B cell (primary cell): ENCODE results near the gene KDM7A. TPM values are rescaled to one million over a fixed set of nuclear protein-coding genes. Genes with fewer than 3 reads are reported as not detected.

Source experiments
- ATAC-seq: fragments of 200-7000 bp; cut with Tn5 transposase; one replicate; pipeline ENCODE4 v1.10.0; 2021; ENCODE audit warnings: low read depth, mild to moderate bottlenecking, moderate number of reproducible peaks, moderate library complexity
- CTCF ChIA-PET: fragments of 350-600 bp; sonication (Branson Sonifier 250); formaldehyde crosslinking; loops from one replicate; lab custom pipeline; 2021; ENCODE audit warnings: antibody characterized with exemption, inconsistent platforms; lab: Charles Lee
- POLR2A ChIA-PET: fragments of 350-600 bp; sonication (Branson Sonifier 250); formaldehyde crosslinking; loops from one replicate; lab custom pipeline; 2021; ENCODE audit warnings: antibody characterized with exemption; lab: Charles Lee
- DNase-seq: peaks from one replicate; pipeline ENCODE4 v3.0.0; 2013
- H2AFZ ChIP-seq: 2 replicates; pipeline ENCODE4 v1.6.1; 2012; ENCODE audit warnings: mild to moderate bottlenecking, low read depth, low read length; ENCODE audit not compliant: insufficient read depth, poor library complexity, severe bottlenecking
- H3K27ac ChIP-seq, 2 donors: 1 replicate in 1 of 2; 2 replicates in 1 of 2; pipeline ENCODE4 v1.5.1; 2012 to 2013; ENCODE audit warnings: low read length in 2 of 2, mild to moderate bottlenecking in 2 of 2, moderate library complexity in 1 of 2
- H3K27me3 ChIP-seq, 4 experiments: fragments of 200-600 bp in 1 of 4; sonication (generic) in 1 of 4; replicated peaks in 1 of 4; 1 replicate in 2 of 4; 2 replicates in 2 of 4; pipeline versions ENCODE4 v1.6.1 to v1.7.0; 2013 to 2016; ENCODE audit warnings: low read length in 3 of 4, mild to moderate bottlenecking in 2 of 4, mixed read lengths in 1 of 4, moderate library complexity in 1 of 4; ENCODE audit not compliant: insufficient read depth in 4 of 4, control insufficient read depth in 3 of 4; ENCODE audit errors: control extremely low read depth in 1 of 4
- H3K36me3 ChIP-seq, 2 experiments: replicated peaks in 1 of 2; 1 replicate in 1 of 2; 2 replicates in 1 of 2; pipeline versions ENCODE4 v1.6.1 to v1.7.1; 2013; ENCODE audit warnings: low read length in 1 of 2; ENCODE audit not compliant: insufficient read depth in 2 of 2, control insufficient read depth in 1 of 2; ENCODE audit errors: control extremely low read depth in 1 of 2, extremely low read depth in 1 of 2
- H3K4me1 ChIP-seq, 2 donors: fragments of 200-600 bp in 1 of 2; sonication (generic) in 1 of 2; 1 replicate in 1 of 2; 2 replicates in 1 of 2; pipeline versions ENCODE4 v1.5.1 to v1.6.1; 2013 to 2017; ENCODE audit warnings: low read length in 2 of 2; ENCODE audit not compliant: control insufficient read depth in 2 of 2, insufficient read depth in 2 of 2
- H3K4me2 ChIP-seq: replicated peaks from 2 replicates; pipeline ENCODE3; 2012; ENCODE audit warnings: mild to moderate bottlenecking, low read depth, low read length; ENCODE audit not compliant: poor library complexity, severe bottlenecking
- H3K4me3 ChIP-seq, 5 experiments: fragments of 200-600 bp in 1 of 5; sonication (generic) in 1 of 5; 1 replicate in 3 of 5; 2 replicates in 2 of 5; pipeline versions ENCODE4 v1.5.1 to v1.7.0; 2011 to 2016; ENCODE audit warnings: low read length in 4 of 5, mild to moderate bottlenecking in 4 of 5, low read depth in 2 of 5, control low read depth in 1 of 5, moderate library complexity in 1 of 5; ENCODE audit not compliant: insufficient read depth in 1 of 5; ENCODE audit errors: control extremely low read depth in 1 of 5, extremely low read depth in 1 of 5
- H3K79me2 ChIP-seq: fragments of 200-600 bp; sonication (generic); one replicate; pipeline ENCODE4 v1.6.0; 2016; ENCODE audit warnings: low read length; ENCODE audit not compliant: control insufficient read depth, insufficient read depth
- H3K9ac ChIP-seq: fragments of 200-600 bp; sonication (generic); 2 replicates; pipeline ENCODE4 v1.6.1; 2017; ENCODE audit warnings: mild to moderate bottlenecking, low read length, moderate library complexity
- H3K9me3 ChIP-seq, 3 donors: one replicate each; pipeline versions ENCODE4 v1.6.1 to v1.7.1; 2013; ENCODE audit warnings: low read length in 2 of 3; ENCODE audit not compliant: control insufficient read depth in 2 of 3, insufficient read depth in 1 of 3; ENCODE audit errors: control extremely low read depth in 1 of 3
- H4K20me1 ChIP-seq: 2 replicates; pipeline ENCODE4 v1.6.0; 2012; ENCODE audit warnings: mild to moderate bottlenecking, low read length; ENCODE audit not compliant: insufficient read depth, control insufficient read depth, poor library complexity, severe bottlenecking
- H3K27ac Mint-ChIP-seq: one replicate; pipeline ENCODE4 v1.8.0; 2021; ENCODE audit warnings: mixed read lengths
- H3K27me3 Mint-ChIP-seq: one replicate; pipeline ENCODE4 v1.8.0; 2021; ENCODE audit warnings: mixed read lengths
- H3K4me1 Mint-ChIP-seq: one replicate; pipeline ENCODE4 v1.8.0; 2021; ENCODE audit warnings: mixed read lengths
- H3K4me3 Mint-ChIP-seq: one replicate; pipeline ENCODE4 v1.8.0; 2021; ENCODE audit warnings: mixed read lengths
- H3K9me3 Mint-ChIP-seq: one replicate; pipeline ENCODE4 v1.8.0; 2022; ENCODE audit warnings: mixed read lengths; ENCODE audit not compliant: insufficient read depth
- CTCF ChIP-seq: fragments of 200-600 bp; IDR thresholded peaks from one replicate; pipeline ENCODE4 v1.8.0; 2022; ENCODE audit warnings: antibody characterized with exemption, mild to moderate bottlenecking
- EZH2 ChIP-seq: IDR thresholded peaks from 2 replicates; pipeline ENCODE4 v1.6.1; 2012; ENCODE audit warnings: borderline replicate concordance, low read depth, mild to moderate bottlenecking, moderate library complexity, low read length; ENCODE audit not compliant: insufficient read depth, poor library complexity, severe bottlenecking
- WGBS: methylation state at CpG from one replicate; pipeline ENCODE4 v1.1.5; 2013; ENCODE audit warnings: missing lambda C conversion rate; ENCODE audit not compliant: insufficient coverage; 5-methylcytosine and 5-hydroxymethylcytosine counted together
- intact Hi-C: fragments of 100-400 bp; cut with micrococcal nuclease; formaldehyde crosslinking; loops from one replicate; pipeline ENCODE4 v1.10.0; 2022
- polyA plus RNA-seq: library from polyadenylated mRNA; depleted of rRNA; stranded (reverse); fragments of >200 nt; gene quantifications from 2 replicates; pipeline ENCODE4 v1.2.3, GENCODE V29; 2012
- total RNA-seq, 2 donors: library from RNA; stranded (reverse); fragments of 120-200 nt in 1 of 2; gene quantifications; 1 replicate in 1 of 2; 2 replicates in 1 of 2; pipeline versions ENCODE4 v1.2.3 to v1.2.4, GENCODE V29; 2013 to 2022

The KDM7A gene
- total and polyA plus RNA-seq, 2 donors (not counting 1 experiment from before 2014, with no cell fraction given), result 16.1 to 50.8 TPM

DNA sequence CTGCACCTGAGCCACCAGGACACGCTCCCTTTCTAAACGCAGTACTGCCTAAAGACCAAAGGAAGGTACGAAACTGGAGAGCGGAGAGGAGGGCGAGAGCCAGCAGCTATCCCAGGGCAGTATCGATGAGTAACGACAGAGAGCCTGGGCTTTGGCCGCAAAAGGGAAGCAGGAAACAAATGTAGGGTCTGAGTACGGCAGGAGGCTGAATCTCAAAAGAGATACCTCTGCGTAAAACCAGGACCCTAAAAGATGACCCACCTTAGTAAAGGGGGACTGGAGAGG is 134.5 kb downstream of the KDM7A start:
- Mint-ChIP-seq H3K4me3 (no peak overlapping the region), H3K27ac (no peak overlapping the region), H3K9me3 (no peaks in the 10 kb centered on the region), H3K27me3 (no peaks in the 10 kb centered on the region), H3K4me1 (no peaks in the 10 kb centered on the region)
- H3K4me2 ChIP-seq, result no peak overlapping the region
- H3K27me3 ChIP-seq, result no peaks in the 10 kb centered on the region
- WGBS, result 89% methylated on average over 10 of the region's 10 CpGs
- DNase-seq (no peak), ATAC-seq (no peak)
- H3K79me2 ChIP-seq, result peaks cover 41% of the 10 kb centered on the region
- H3K27ac ChIP-seq, result no peak overlapping the region
- H3K36me3 ChIP-seq, result peaks cover 2 to 85% of the 10 kb centered on the region in 2 experiments
- no peak overlapping the region for H3K4me3 ChIP-seq
- H3K9ac ChIP-seq, result no peak overlapping the region
- peaks cover 55% of the 10 kb centered on the region for H4K20me1 ChIP-seq
- intact Hi-C loops, result no loop called here
- ChIA-PET CTCF (no interaction called here), POLR2A (no interaction called here)
- H3K4me1 ChIP-seq, result no peaks in the 10 kb centered on the region
- no peak overlapping the region for H2AFZ ChIP-seq
- TF ChIP-seq EZH2, result no peak
- TF ChIP-seq CTCF, result no peak
- no peaks in the 10 kb centered on the region for H3K9me3 ChIP-seq

- ChIA-PET CTCF (interaction anchor here (1.0 kb wide), 1 partner anchor 19 kb away, joined by 3 read pairs; no protein-coding TSS in a partner anchor), POLR2A (no interaction called here)
- H3K27ac Mint-ChIP-seq, result no peak overlapping the region
- intact Hi-C loops, result no loop called here
- peaks cover under 1 to 3% of the 10 kb centered on the region in 2 donors for H3K4me1 ChIP-seq
- TF ChIP-seq EZH2 (no peak), CTCF (no peak)
- no peaks in the 10 kb centered on the region for H3K27me3 Mint-ChIP-seq
- no peaks in the 10 kb centered on the region for H3K27me3 ChIP-seq
- no peak overlapping the region for H3K4me2 ChIP-seq
- no peak overlapping the region for H3K4me3 Mint-ChIP-seq
- DNase-seq (no peak), ATAC-seq (no peak)
- H3K9me3 ChIP-seq, result no peaks in the 10 kb centered on the region
- no peak overlapping the region for H2AFZ ChIP-seq
- no peak overlapping the region for H3K27ac ChIP-seq
- H3K9me3 Mint-ChIP-seq, result no peaks in the 10 kb centered on the region
- peaks cover 2 to 82% of the 10 kb centered on the region in 2 experiments for H3K36me3 ChIP-seq
- no peak overlapping the region for H3K9ac ChIP-seq
- WGBS, result 89% methylated on average over 4 of the region's 12 CpGs
- peaks cover 60% of the 10 kb centered on the region for H4K20me1 ChIP-seq
- peaks cover under 1% of the 10 kb centered on the region for H3K4me1 Mint-ChIP-seq
- H3K79me2 ChIP-seq, result peaks cover 41% of the 10 kb centered on the region
- no peak overlapping the region for H3K4me3 ChIP-seq
Observed at GRCh38 chr7:140041659-140042385, 135.0 kb downstream of the KDM7A start.
